ENCODE measurements around the gene CD2BP2.

The CD2BP2 gene

GRCh38 chr16:30380803-30381208 lies 25.7 kb upstream of the CD2BP2 start:
- H3K4me3 ChIP-seq (ENCODE audit: low read depth, low read length), result no peak overlapping the region
- no peak for TF ChIP-seq CTCF (conservative IDR thresholded peaks at IDR 0.05; ENCODE audit: low read depth, low read length)

GRCh38 chr16:30380072-30380802 lies 25.1 kb upstream of the CD2BP2 start:
- DNase-seq (ENCODE audit: low read depth), result no peak
- no peak for TF ChIP-seq CTCF (conservative IDR thresholded peaks at IDR 0.05; ENCODE audit: low read depth, low read length)
- no peak overlapping the region for H3K4me3 ChIP-seq (ENCODE audit: low read depth, low read length)

More at GRCh38 chr16:30380803-30381208, 25.7 kb upstream of the CD2BP2 start:
- DNase-seq (ENCODE audit: low read depth), result no peak

- no peak for TF ChIP-seq CTCF (conservative IDR thresholded peaks at IDR 0.05; ENCODE audit: low read depth, low read length)
These were observed 24.2 kb upstream of the CD2BP2 start for GRCh38 chr16:30379158-30379783.

GRCh38 chr16:30378236-30379157 lies 23.4 kb upstream of the CD2BP2 start:
- peak overlapping the region; percentile 76 for H3K4me3 ChIP-seq (ENCODE audit: low read depth, low read length)
- peak; percentile 99 for DNase-seq (ENCODE audit: low read depth)
- peak; percentile 47 for TF ChIP-seq CTCF (conservative IDR thresholded peaks at IDR 0.05; ENCODE audit: low read depth, low read length)

More at GRCh38 chr16:30379158-30379783, 24.2 kb upstream of the CD2BP2 start:
- no peak for DNase-seq (ENCODE audit: low read depth)
- peak overlapping the region; percentile 76 for H3K4me3 ChIP-seq (ENCODE audit: low read depth, low read length)

GRCh38 chr16:30377812-30378235 lies 22.7 kb upstream of the CD2BP2 start:
- TF ChIP-seq CTCF (conservative IDR thresholded peaks at IDR 0.05; ENCODE audit: low read depth, low read length), result no peak
- peak overlapping the region; percentile 76 for H3K4me3 ChIP-seq (ENCODE audit: low read depth, low read length)
- peak; percentile 92 for DNase-seq (ENCODE audit: low read depth)

- DNase-seq (ENCODE audit: low read depth), result no peak
- peak overlapping the region; percentile 76 for H3K4me3 ChIP-seq (ENCODE audit: low read depth, low read length)
- TF ChIP-seq CTCF (conservative IDR thresholded peaks at IDR 0.05; ENCODE audit: low read depth, low read length), result no peak
These were observed 22.1 kb upstream of the CD2BP2 start for GRCh38 chr16:30377050-30377811.
